ENCODE data around the gene CABP2. TPM values are rescaled to one million over a fixed set of nuclear protein-coding genes. Genes with fewer than 3 reads are reported as not detected.

CABP2 gene
- total and polyA plus RNA-seq, 10 of the 15 experiments (the other 5 are each of a cell fraction or from before 2014, with no cell fraction given) = not detected

GRCh38 chr11:67482275-67482826 lies 40.9 kb downstream of the CABP2 start (continued):
- TF ChIP-seq TARDBP (IDR thresholded peaks at IDR 0.05; ENCODE audit: borderline replicate concordance) (no peak), FOXM1 (IDR thresholded peaks at IDR 0.05; ENCODE audit: low read depth, low read length) (no peak), E2F4 (IDR thresholded peaks at IDR 0.05; ENCODE audit: low read depth, low read length) (no peak), PBX3 (IDR thresholded peaks at IDR 0.05; ENCODE audit: insufficient replicate concordance, low read depth, low read length) (no peak), ZBTB11 (CRISPR knock-in tag; IDR thresholded peaks at IDR 0.05) (no peak), ETV6 (conservative IDR thresholded peaks at IDR 0.05 in 1 of 2, IDR thresholded peaks at IDR 0.05 in 1 of 2; ENCODE audit: borderline replicate concordance in 1 of 2, low read depth in 1 of 2) (no peak), KLF5 (IDR thresholded peaks at IDR 0.05; ENCODE audit: partially characterized antibody) (no peak), TAF1 (IDR thresholded peaks at IDR 0.05; ENCODE audit: borderline replicate concordance, low read depth, low read length) (no peak), NRF1 (conservative IDR thresholded peaks at IDR 0.05; ENCODE audit: low read depth, low read length) (no peak), JUNB (IDR thresholded peaks at IDR 0.05) (peak; percentile 55), SREBF2 (IDR thresholded peaks at IDR 0.05; ENCODE audit: low read length) (no peak), SPI1 (IDR thresholded peaks at IDR 0.05; ENCODE audit: borderline replicate concordance, insufficient read depth, low read depth, low read length) (peak; percentile 71; the same call in 1 of the 2 replicates), SKIL (IDR thresholded peaks at IDR 0.05; ENCODE audit: low read depth, poor library complexity, severe bottlenecking) (peak; percentile 39), IKZF1 (conservative IDR thresholded peaks at IDR 0.05) (peak; percentile 21), KAT2A (conservative IDR thresholded peaks at IDR 0.05; ENCODE audit: control insufficient read depth, low read depth, low read length) (no peak)
- TF ChIP-seq, protein P1, sequence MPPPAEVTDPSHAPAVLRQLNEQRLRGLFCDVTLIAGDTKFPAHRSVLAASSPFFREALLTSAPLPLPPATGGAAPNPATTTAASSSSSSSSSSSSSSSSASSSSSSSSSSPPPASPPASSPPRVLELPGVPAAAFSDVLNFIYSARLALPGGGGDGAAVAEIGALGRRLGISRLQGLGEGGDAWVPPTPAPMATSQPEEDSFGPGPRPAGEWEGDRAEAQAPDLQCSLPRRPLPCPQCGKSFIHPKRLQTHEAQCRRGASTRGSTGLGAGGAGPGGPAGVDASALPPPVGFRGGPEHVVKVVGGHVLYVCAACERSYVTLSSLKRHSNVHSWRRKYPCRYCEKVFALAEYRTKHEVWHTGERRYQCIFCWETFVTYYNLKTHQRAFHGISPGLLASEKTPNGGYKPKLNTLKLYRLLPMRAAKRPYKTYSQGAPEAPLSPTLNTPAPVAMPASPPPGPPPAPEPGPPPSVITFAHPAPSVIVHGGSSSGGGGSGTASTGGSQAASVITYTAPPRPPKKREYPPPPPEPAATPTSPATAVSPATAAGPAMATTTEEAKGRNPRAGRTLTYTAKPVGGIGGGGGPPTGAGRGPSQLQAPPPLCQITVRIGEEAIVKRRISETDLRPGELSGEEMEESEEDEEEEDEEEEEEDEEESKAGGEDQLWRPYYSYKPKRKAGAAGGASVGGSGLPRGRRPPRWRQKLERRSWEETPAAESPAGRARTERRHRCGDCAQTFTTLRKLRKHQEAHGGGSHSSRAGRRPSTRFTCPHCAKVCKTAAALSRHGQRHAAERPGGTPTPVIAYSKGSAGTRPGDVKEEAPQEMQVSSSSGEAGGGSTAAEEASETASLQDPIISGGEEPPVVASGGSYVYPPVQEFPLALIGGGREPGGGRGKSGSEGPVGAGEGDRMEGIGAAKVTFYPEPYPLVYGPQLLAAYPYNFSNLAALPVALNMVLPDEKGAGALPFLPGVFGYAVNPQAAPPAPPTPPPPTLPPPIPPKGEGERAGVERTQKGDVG (CRISPR knock-in tag; IDR thresholded peaks at IDR 0.05) = no peak
